Raji (cell line): ENCODE results near the gene CGAS.

ENCODE experiments used
- POLR2A ChIP-seq: IDR thresholded peaks from 2 replicates; pipeline ENCODE4 v1.6.1; 2011; ENCODE audit warnings: low read depth, low read length, control low read depth; ENCODE audit not compliant: insufficient read depth

Gene CGAS

GRCh38 chr6:73452107-73452461, at the start of gene CGAS:
CGAS (minus strand) TSS chr6:73452297; CDS start chr6:73452181, 116 bp downstream.
- TF ChIP-seq POLR2A, result no peak

GRCh38 chr6:73497915-73498314, 45.8 kb upstream of the CGAS start:
- no peak for TF ChIP-seq POLR2A

- no peak for TF ChIP-seq POLR2A
Measured at GRCh38 chr6:73491377-73491776, 39.3 kb upstream of the CGAS start.

DNA sequence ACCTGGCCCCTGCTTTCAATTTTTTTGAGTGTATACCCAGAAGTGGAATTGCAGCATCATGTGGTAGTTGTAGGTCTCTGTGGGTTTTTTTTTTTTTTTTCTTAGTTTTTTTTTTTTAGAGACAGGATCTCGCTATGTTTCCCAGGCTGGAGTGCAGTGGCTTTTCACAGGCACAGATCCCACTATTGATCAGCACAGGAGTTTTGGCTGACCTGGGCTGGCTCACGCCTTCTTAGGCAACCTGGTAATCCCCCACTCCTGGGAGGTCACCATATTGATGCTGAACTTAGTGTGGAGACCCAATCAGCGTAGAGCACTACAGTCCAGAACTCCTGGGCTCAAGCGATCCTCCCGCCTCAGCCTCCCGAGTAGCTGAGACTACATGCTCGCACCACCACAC, 35.4 kb upstream of the CGAS start:
- no peak for TF ChIP-seq POLR2A

- TF ChIP-seq POLR2A, result no peak
Measured at GRCh38 chr6:73484438-73484837, 32.3 kb upstream of the CGAS start.

DNA sequence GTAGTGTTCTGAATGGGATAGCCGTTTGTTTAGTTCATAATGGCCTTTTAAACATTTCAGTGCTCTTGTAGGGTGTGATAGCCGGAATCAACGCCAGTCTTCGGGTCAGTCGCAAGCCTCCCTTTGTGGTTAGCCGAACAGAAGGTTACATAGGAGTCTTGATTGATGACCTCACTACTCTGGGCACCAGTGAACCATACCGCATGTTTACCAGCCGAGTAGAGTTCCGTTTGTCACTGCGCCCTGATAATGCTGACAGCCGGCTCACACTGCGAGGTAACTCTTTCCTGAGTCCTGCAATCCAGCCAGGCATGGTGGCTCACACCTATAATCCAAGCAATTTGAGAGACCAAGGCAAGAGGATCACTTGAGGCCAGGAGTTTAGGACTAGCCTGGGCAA, 29.9 kb upstream of the CGAS start:
- no peak for TF ChIP-seq POLR2A

- TF ChIP-seq POLR2A, result no peak
Measured at GRCh38 chr6:73477407-73477806, 25.3 kb upstream of the CGAS start.

DNA sequence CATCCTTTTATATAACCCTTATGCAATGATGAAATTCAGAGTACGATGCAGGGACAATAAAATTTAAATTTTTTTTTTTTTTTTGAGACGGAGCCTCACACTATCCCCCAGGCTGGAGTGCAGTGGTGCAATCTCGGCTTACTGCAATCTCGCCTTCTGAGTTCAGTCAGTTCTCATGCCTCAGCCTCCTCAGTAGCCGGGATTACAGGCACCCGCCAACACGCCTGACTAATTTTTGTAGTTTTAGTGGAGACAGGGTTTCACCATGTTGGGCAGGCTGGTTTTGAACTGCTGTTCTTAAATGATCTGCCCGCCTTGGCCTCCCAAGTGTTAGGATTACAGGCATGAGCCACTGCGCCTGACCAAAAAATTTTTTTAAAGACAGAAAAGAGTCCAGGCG, 24.6 kb upstream of the CGAS start:
- no peak for TF ChIP-seq POLR2A

DNA sequence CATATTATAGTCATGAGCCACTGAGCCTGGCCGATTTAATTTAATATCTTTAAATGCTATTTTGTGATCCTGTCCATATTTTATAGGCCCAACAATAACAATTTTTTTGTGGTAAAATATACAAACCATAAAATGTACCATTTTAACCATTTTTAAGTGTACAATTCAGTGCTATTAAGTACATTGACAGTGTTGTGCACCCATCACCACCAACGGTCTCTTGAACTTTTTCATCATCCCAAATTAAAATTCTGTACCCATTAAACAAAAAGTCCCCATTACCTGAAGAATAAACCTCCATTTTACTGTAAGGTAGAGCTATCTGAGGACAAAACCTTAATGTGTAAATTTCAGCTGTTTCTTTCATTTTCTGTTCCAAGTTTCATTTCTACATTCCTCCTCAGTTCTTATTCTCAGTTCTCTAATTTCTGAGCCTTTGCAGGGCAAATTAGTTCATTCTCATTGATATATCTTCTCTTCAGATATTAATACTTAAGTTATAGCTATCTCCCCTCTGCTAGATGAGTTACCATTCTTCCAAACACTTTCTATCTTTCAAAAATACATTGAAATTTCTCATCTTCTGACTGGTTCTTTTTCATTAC, 19.7 kb upstream of the CGAS start:
- TF ChIP-seq POLR2A, result no peak

DNA sequence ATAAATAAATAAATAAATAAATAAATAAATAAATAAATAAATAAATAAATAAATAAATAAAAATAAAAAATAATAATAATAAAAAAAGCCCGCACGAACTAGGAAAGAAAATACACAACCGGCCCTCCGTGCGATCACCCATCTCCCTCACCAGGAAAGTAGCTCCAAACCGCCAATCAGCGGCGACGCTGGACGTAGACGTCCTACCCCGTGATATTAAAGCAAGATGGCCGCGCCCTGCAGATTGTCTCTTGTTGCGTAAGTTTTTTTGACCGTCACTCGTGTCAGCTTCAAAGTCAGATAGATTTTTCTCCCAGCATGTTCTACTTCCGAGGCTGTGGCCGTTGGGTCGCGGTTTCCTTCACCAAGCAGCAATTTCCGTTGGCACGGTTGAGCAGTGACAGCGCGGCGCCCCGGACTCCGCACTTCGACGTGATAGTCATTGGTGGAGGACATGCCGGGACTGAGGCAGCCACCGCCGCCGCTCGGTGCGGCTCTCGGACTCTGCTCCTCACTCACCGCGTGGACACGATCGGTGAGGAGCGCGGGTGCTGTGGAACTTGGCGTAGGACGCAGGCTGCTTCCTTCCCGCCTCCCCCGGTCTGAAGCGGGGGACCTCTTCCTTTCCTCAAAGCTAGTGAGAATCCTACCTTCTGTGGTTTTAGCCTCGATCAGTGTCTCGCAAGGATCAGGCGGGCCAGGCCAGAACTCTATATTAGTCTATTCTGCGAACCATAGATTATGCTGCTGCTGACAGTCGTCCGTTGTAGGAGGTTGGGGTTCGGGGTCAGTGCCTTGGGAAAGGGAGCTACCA, 9.6 kb upstream of the CGAS start, which contains the start of gene MTO1:
MTO1 (plus strand) TSS at position 201 of the 814 bp plus-strand sequence; CDS start at position 319, 118 bp downstream.
- TF ChIP-seq POLR2A, result peak; percentile 96

GRCh38 chr6:73460056-73460455, 8.0 kb upstream of the CGAS start:
- TF ChIP-seq POLR2A, result no peak

GRCh38 chr6:73455865-73456629, 4.0 kb upstream of the CGAS start:
- no peak for TF ChIP-seq POLR2A

- peak; percentile 49 for TF ChIP-seq POLR2A
Measured at GRCh38 chr6:73451223-73452106, 632 bp downstream of the CGAS start.

DNA sequence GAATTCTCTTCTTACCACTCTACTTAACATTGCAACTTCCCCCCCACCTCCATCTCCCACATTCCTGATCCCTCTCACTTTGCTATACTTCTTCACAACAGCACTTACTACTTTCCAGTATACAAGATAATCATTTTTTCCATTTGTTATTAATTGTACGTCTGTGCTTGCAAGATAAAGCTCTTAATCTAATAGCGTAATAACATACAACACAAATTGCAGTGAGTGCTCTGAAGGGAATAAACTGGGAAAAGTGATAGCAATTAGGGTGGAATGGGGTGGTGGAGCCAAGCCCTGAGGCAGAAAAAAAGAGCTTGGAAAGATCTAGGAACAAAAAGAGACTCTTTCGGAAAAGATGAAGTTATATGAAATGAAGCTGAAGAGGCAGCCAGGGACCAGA, 8.5 kb downstream of the CGAS start:
- TF ChIP-seq POLR2A, result no peak

DNA sequence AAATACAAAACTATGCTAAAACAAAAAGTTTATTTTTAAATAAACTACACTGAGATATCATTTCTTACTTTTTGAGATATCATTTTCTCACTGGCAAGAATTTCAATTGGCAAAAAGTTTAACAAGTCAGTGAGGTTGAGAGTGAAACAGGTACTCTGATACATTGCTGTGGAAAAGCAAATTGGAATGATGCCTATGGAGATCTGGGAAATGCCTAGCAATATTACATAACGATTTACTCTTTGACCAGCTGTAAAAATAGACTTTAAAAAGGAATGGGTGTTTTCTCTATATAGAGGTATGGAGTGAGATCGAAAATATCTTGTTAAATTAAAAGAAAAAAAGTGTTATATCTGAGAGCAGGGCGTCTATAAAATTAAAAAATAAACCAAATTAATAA, 16.9 kb downstream of the CGAS start:
- no peak for TF ChIP-seq POLR2A
